ENCODE results near the gene LTC4S.

DNA sequence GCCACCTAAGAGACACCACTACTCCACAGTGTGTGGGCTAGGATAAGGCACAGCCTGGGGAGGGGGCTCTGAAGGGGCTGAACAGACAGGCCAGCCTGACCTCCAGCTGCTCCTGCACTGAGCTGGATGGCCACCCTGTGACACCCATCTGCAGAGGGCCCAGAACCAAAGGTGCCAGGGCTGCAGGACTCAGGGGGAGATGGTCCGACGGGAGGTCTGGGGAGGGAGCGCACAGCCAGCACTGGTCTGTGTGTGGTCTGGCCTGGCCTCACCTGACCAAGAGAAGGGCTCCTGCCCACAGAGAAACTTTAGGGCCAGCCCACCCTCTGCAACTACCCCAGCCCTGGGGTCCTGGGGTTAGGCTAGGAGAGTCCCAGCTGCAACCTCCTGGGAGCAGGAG is 789 bp downstream of the LTC4S start:
- TF ChIP-seq, protein P1, sequence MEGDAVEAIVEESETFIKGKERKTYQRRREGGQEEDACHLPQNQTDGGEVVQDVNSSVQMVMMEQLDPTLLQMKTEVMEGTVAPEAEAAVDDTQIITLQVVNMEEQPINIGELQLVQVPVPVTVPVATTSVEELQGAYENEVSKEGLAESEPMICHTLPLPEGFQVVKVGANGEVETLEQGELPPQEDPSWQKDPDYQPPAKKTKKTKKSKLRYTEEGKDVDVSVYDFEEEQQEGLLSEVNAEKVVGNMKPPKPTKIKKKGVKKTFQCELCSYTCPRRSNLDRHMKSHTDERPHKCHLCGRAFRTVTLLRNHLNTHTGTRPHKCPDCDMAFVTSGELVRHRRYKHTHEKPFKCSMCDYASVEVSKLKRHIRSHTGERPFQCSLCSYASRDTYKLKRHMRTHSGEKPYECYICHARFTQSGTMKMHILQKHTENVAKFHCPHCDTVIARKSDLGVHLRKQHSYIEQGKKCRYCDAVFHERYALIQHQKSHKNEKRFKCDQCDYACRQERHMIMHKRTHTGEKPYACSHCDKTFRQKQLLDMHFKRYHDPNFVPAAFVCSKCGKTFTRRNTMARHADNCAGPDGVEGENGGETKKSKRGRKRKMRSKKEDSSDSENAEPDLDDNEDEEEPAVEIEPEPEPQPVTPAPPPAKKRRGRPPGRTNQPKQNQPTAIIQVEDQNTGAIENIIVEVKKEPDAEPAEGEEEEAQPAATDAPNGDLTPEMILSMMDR (conservative IDR thresholded peaks at IDR 0.05; ENCODE audit: low read depth in 2 of 2) = no peak
- TF ChIP-seq EZH2phosphoT487 (IDR thresholded peaks at IDR 0.05; ENCODE audit: unreplicated experiment) (no peak), POLR2AphosphoS5 (IDR thresholded peaks at IDR 0.05; ENCODE audit: low read depth) (no peak), EZH2 (IDR thresholded peaks at IDR 0.05; ENCODE audit: low read depth, unreplicated experiment) (no peak), CREB1 (CRISPR knock-in tag; IDR thresholded peaks at IDR 0.05; ENCODE audit: low read depth) (no peak), NANOG (IDR thresholded peaks at IDR 0.05; ENCODE audit: borderline replicate concordance) (no peak)
- TF ChIP-seq, protein P2, sequence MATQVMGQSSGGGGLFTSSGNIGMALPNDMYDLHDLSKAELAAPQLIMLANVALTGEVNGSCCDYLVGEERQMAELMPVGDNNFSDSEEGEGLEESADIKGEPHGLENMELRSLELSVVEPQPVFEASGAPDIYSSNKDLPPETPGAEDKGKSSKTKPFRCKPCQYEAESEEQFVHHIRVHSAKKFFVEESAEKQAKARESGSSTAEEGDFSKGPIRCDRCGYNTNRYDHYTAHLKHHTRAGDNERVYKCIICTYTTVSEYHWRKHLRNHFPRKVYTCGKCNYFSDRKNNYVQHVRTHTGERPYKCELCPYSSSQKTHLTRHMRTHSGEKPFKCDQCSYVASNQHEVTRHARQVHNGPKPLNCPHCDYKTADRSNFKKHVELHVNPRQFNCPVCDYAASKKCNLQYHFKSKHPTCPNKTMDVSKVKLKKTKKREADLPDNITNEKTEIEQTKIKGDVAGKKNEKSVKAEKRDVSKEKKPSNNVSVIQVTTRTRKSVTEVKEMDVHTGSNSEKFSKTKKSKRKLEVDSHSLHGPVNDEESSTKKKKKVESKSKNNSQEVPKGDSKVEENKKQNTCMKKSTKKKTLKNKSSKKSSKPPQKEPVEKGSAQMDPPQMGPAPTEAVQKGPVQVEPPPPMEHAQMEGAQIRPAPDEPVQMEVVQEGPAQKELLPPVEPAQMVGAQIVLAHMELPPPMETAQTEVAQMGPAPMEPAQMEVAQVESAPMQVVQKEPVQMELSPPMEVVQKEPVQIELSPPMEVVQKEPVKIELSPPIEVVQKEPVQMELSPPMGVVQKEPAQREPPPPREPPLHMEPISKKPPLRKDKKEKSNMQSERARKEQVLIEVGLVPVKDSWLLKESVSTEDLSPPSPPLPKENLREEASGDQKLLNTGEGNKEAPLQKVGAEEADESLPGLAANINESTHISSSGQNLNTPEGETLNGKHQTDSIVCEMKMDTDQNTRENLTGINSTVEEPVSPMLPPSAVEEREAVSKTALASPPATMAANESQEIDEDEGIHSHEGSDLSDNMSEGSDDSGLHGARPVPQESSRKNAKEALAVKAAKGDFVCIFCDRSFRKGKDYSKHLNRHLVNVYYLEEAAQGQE (IDR thresholded peaks at IDR 0.05; ENCODE audit: unreplicated experiment) = no peak
